ENCODE results near the gene STUM.

DNA sequence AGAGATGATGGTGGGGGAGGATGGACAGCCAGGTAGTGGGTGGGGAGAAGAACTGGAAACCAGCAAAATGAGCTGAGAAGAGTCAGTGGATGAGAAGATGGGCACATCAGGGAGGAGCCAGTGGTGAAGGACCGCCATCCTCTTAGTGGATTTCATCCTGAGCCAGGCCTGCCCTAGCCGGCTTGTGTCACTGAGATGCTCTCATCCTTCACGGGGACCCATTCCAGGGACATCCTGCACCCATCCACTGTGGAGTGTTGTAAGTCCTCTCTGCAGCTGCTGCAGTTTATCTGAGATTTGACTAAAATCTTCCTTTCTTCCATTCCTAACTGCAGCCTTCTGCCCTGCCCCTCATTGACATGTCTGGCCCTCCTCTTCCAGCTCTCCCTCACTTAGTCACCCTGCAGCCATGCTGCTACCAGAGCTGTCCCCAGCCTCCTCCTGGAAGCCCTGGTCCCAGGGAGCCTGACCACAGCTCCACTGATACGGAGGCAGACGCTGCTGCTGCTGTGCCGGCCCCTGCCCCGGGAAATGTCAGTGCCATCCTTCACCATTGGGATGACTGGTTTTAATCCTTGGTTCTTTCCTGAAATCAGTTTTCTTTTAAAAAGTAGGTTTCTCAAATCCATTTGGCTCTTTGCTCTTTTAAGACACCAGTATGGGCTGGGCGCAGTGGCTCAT lies 33.2 kb downstream of the STUM start:
- TF ChIP-seq EZH2 (IDR thresholded peaks at IDR 0.05; ENCODE audit: borderline replicate concordance, low read depth, low read length, severe bottlenecking), result no peak
- TF ChIP-seq, protein P1, sequence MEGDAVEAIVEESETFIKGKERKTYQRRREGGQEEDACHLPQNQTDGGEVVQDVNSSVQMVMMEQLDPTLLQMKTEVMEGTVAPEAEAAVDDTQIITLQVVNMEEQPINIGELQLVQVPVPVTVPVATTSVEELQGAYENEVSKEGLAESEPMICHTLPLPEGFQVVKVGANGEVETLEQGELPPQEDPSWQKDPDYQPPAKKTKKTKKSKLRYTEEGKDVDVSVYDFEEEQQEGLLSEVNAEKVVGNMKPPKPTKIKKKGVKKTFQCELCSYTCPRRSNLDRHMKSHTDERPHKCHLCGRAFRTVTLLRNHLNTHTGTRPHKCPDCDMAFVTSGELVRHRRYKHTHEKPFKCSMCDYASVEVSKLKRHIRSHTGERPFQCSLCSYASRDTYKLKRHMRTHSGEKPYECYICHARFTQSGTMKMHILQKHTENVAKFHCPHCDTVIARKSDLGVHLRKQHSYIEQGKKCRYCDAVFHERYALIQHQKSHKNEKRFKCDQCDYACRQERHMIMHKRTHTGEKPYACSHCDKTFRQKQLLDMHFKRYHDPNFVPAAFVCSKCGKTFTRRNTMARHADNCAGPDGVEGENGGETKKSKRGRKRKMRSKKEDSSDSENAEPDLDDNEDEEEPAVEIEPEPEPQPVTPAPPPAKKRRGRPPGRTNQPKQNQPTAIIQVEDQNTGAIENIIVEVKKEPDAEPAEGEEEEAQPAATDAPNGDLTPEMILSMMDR (IDR thresholded peaks at IDR 0.05; ENCODE audit: borderline replicate concordance, extremely low read depth, low read length, poor library complexity, severe bottlenecking), result no peak

Data from DND-41 (cell line).